22Rv1 (cell line): ENCODE data around the gene PDGFC.

Source experiments
- H3K27ac ChIP-seq: fragments of 450-650 bp; 2 replicates; pipeline ENCODE4 v1.5.1; 2017
- ZFX ChIP-seq: fragments of 450-650 bp; IDR thresholded peaks from 2 replicates; pipeline ENCODE4 v1.6.1; 2017; ENCODE audit warnings: antibody characterized with exemption, borderline replicate concordance
- TF ChIP-seq, protein P1 (sequence below): fragments of 450-650 bp; IDR thresholded peaks from 2 replicates; pipeline ENCODE4 v1.5.1; 2017; ENCODE audit warnings: mild to moderate bottlenecking

Gene PDGFC

DNA sequence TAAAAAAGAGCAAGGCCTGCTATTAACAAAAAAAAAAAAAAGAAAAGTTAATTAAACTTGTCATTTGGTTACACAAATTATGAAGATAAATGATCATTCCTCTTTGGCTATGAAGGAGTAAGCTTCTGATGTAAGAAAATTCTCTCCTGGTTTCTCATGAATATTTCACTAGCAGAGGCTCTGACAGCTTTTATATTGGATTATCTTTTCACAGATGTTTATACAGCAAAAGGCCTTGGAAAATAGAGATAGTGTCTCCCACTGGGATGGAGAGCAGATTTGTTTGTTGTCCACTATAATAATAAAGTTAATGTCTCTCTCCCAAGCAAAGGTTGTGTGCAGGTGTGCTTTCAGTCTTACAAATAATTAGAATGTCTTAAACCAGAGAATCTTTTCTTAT is 40.7 kb upstream of the PDGFC start:
- TF ChIP-seq, protein P1, sequence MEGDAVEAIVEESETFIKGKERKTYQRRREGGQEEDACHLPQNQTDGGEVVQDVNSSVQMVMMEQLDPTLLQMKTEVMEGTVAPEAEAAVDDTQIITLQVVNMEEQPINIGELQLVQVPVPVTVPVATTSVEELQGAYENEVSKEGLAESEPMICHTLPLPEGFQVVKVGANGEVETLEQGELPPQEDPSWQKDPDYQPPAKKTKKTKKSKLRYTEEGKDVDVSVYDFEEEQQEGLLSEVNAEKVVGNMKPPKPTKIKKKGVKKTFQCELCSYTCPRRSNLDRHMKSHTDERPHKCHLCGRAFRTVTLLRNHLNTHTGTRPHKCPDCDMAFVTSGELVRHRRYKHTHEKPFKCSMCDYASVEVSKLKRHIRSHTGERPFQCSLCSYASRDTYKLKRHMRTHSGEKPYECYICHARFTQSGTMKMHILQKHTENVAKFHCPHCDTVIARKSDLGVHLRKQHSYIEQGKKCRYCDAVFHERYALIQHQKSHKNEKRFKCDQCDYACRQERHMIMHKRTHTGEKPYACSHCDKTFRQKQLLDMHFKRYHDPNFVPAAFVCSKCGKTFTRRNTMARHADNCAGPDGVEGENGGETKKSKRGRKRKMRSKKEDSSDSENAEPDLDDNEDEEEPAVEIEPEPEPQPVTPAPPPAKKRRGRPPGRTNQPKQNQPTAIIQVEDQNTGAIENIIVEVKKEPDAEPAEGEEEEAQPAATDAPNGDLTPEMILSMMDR, result no peak
- TF ChIP-seq ZFX, result no peak
- no peak overlapping the region for H3K27ac ChIP-seq

DNA sequence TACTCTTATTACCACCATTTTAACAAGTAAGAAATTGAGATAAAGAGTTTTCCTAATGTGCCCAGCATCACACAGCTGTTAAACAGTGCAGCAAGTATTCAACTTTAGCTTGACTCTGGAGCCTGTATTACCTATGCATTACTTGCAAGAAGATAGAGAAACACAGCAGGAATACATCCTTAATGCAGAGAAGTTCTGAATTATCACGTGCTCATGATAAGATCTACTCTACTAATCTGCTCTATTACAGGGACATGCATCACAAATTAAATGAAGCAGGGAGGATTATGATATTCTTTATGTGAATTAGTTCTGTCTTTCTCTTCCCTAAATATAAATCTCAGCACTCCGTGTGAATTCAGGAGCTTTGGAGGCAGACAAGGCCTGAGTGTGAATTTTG is 39.0 kb upstream of the PDGFC start:
- TF ChIP-seq, protein P1, result no peak
- no peak for TF ChIP-seq ZFX
- no peak overlapping the region for H3K27ac ChIP-seq

DNA sequence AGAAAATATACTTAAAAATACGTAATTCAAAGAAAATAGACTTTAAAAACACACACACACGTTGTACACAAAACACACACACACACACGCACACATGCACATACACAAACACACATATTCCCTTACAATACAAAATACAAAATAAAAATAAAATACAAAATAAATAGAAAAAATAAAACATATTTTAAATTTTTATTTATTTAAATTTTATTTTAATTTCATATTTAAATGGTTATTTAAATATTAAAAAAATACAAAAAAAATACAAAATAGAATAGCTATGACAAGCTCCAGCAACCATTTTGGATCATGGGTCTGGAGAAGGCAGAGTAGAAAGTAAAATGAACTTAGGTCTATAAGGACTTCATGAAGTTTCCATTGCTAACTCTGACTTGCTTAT is 34.2 kb upstream of the PDGFC start:
- no peak overlapping the region for H3K27ac ChIP-seq
- TF ChIP-seq ZFX, result no peak
- TF ChIP-seq, protein P1, result no peak

DNA sequence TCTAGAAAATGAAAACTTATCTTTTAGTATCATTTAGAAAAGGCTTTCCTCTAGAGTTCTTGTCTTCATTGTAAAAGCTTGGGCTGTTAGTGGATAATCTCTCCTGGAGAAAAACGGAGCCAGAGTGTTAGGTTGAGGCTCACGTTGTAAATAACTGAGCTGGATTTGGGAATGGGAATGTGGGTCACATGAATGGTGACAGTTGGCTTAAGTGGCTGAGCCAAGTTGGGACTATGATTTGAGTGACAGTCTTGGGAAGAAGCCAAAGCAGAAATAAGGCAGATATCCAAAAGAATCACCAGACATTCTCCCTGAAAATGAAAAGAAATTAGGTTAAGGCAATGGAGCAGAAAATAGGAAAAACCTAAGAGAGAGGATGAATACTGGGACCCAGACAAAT is 33.6 kb upstream of the PDGFC start:
- H3K27ac ChIP-seq, result no peak overlapping the region
- no peak for TF ChIP-seq ZFX
- TF ChIP-seq, protein P1, result no peak

DNA sequence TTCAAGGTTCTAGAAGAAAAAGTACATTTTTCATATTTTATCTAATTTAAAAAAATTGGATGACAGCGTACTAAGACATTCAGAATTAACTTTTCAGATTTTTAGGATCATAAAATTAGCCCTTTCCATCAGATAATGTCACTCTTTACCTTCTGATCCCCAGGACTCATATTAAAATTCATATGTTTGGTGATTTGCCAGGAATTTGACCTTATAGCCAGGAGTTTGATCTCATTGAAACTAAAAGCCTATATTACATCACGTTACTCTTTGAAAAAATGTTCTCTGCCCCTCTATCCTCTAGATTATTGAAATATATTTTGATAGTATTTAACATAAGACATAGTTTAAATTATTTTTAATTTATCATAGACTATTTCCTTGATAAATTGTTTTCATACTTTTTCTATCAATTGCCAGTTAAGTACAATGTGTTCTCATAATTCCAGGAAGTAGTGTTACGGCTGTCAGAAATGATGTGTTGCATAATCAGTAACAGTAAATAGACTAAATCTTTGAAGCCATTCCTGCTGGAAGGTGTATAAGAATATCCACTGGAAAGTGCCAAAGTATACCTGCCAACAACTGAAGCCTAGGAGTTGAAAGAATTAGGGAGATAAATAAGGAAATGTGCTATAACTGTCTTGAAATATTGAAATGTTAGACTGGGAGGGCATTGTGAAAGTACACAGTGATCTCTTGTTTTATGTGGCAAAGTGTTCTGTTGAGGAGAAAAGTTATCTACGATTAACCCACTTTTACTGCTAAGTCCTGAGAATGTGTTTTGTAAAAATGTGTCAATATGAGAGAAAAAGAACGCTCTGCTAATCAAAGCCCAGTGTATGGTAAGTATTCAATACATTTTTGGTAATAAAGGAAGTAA is 32.9 kb upstream of the PDGFC start:
- no peak overlapping the region for H3K27ac ChIP-seq
- no peak for TF ChIP-seq ZFX
- TF ChIP-seq, protein P1, result no peak

DNA sequence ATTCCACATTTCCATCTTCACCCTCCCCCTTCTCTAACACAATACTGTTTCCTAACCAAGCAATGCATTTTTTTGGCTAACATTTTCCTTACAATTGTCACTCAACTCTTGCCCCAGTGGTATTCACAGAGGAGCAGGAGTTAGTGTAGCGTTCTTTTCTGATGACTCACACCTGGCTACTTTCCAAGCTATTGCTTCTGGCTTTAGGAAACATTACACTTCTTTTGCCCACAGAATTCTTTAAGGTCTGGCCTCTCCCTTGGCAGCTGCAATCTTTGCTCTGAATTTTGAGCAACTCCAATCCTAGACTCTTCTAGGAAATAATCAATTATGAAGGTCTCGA is 27.5 kb upstream of the PDGFC start:
- TF ChIP-seq ZFX, result no peak
- TF ChIP-seq, protein P1, result no peak
- no peak overlapping the region for H3K27ac ChIP-seq

DNA sequence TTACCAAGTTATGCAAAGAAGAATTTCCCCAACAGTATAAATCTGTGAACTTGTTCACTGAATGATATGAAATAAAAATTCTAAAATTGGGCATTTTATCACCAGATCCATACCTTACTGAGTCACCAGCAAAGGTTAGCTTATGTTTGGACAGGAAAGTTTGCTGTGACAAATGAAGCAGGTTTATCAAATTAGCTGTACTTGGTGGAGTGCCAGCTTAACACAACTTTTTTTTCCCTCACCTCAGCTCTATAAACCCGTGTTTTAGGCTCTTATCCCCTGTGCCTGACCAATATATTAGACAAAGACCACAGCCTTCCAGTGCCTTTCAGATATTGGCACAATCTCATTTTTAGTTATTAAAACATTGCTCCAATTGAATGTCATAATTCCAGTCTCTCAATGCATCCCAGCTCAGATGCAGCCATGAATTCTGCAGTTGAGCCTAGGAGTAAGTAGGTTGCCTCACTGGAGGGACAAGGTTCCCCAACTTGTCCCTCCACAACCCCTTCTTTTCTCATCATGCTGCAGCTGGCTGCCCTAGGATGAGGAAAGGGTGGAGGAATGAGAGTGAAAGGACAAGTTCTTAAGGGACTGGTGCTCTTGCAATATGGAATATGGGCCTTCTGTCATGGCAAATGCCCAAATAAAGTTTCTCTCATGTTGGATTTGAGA is 27.0 kb upstream of the PDGFC start:
- H3K27ac ChIP-seq, result no peak overlapping the region
- no peak for TF ChIP-seq ZFX
- TF ChIP-seq, protein P1, result no peak
